Muscle of leg (tissue), 11 donors: ENCODE data around the gene CXCR1. TPM values are rescaled to one million over a fixed set of nuclear protein-coding genes. Genes with fewer than 3 reads are reported as not detected.

ENCODE experiments used
- DNase-seq: peaks from one replicate; pipeline ENCODE4 v3.0.0; 2013
- H3K27ac ChIP-seq: one replicate; pipeline ENCODE4 v1.5.1; 2013; ENCODE audit warnings: mild to moderate bottlenecking, low read length, control low read depth
- H3K27me3 ChIP-seq: one replicate; pipeline ENCODE4 v1.6.1; 2013; ENCODE audit warnings: low read length; ENCODE audit not compliant: control insufficient read depth, insufficient read depth
- H3K36me3 ChIP-seq: one replicate; pipeline ENCODE4 v1.6.1; 2013; ENCODE audit warnings: low read length; ENCODE audit not compliant: control insufficient read depth, insufficient read depth
- H3K4me1 ChIP-seq: one replicate; pipeline ENCODE4 v1.6.1; 2013; ENCODE audit warnings: low read length; ENCODE audit not compliant: control insufficient read depth, insufficient read depth
- H3K4me3 ChIP-seq: one replicate; pipeline ENCODE4 v1.5.1; 2013; ENCODE audit warnings: low read length, control low read depth
- H3K9me3 ChIP-seq: replicated peaks from 2 replicates; pipeline ENCODE4 v1.6.1; 2013; ENCODE audit warnings: low read depth, low read length; ENCODE audit not compliant: control insufficient read depth
- WGBS: methylation state at CpG from one replicate; pipeline ENCODE4 v1.1.5; 2013; ENCODE audit warnings: missing lambda C conversion rate; ENCODE audit not compliant: insufficient coverage; 5-methylcytosine and 5-hydroxymethylcytosine counted together
- polyA plus RNA-seq, 8 donors: library from polyadenylated mRNA; unstranded; fragments of 120-200 nt; gene quantifications; one replicate each; pipeline versions ENCODE4 v1.2.1 to v1.2.3, GENCODE V29; 2013; ENCODE audit warnings: inconsistent platforms in 1 of 8, low replicate concordance in 1 of 8; ENCODE audit not compliant: insufficient read length in 8 of 8, insufficient read depth in 1 of 8
- total RNA-seq: library from RNA; stranded (reverse); fragments of 120-200 nt; gene quantifications from one replicate; pipeline ENCODE4 v1.2.4, GENCODE V29; 2013

The CXCR1 gene
- total and polyA plus RNA-seq, 9 donors = 0.06 to 0.30 (median 0.11) TPM; not detected in 5

- H3K4me3 ChIP-seq = no peak overlapping the region
- no peak overlapping the region for H3K27ac ChIP-seq
- no peaks in the 10 kb centered on the region for H3K4me1 ChIP-seq
- 74% methylated on average over 3 of the region's 3 CpGs for WGBS
- no peak for DNase-seq
- H3K27me3 ChIP-seq = peaks cover 8% of the 10 kb centered on the region
- no peaks in the 10 kb centered on the region for H3K9me3 ChIP-seq
- H3K36me3 ChIP-seq = no peaks in the 10 kb centered on the region
These were observed 21.6 kb downstream of the CXCR1 start for GRCh38 chr2:218145124-218145523.

- no peak for DNase-seq
- Histone ChIP-seq H3K9me3 (no peaks in the 10 kb centered on the region), H3K36me3 (no peaks in the 10 kb centered on the region), H3K4me3 (no peak overlapping the region), H3K27me3 (peaks cover 25% of the 10 kb centered on the region), H3K27ac (no peak overlapping the region), H3K4me1 (no peaks in the 10 kb centered on the region)
- 64% methylated on average over 3 of the region's 4 CpGs for WGBS
These were observed 28.7 kb downstream of the CXCR1 start for GRCh38 chr2:218138047-218138446.

- Histone ChIP-seq H3K27me3 (peaks cover 22% of the 10 kb centered on the region), H3K36me3 (no peaks in the 10 kb centered on the region), H3K4me1 (no peaks in the 10 kb centered on the region), H3K9me3 (no peaks in the 10 kb centered on the region), H3K4me3 (no peak overlapping the region), H3K27ac (no peak overlapping the region)
- 60% methylated on average over 1 of the region's 3 CpGs for WGBS
- no peak for DNase-seq
These were observed 29.2 kb downstream of the CXCR1 start for GRCh38 chr2:218137514-218137913.

- H3K4me1 ChIP-seq = no peaks in the 10 kb centered on the region
These were observed 35.9 kb downstream of the CXCR1 start for GRCh38 chr2:218130822-218131221.

GRCh38 chr2:218130377-218130776 lies 36.4 kb downstream of the CXCR1 start:
- WGBS = no CpG with 5 or more reads among the region's 2 CpGs
- Histone ChIP-seq H3K27me3 (peaks cover 9% of the 10 kb centered on the region), H3K4me3 (no peak overlapping the region), H3K9me3 (no peaks in the 10 kb centered on the region), H3K36me3 (no peaks in the 10 kb centered on the region), H3K4me1 (no peaks in the 10 kb centered on the region), H3K27ac (no peak overlapping the region)
- DNase-seq = no peak

More at GRCh38 chr2:218130822-218131221, 35.9 kb downstream of the CXCR1 start:
- Histone ChIP-seq H3K27me3 (peaks cover 10% of the 10 kb centered on the region), H3K36me3 (no peaks in the 10 kb centered on the region), H3K9me3 (no peaks in the 10 kb centered on the region), H3K27ac (no peak overlapping the region), H3K4me3 (no peak overlapping the region)
- DNase-seq = no peak

GRCh38 chr2:218129458-218130135 lies 37.2 kb downstream of the CXCR1 start:
- Histone ChIP-seq H3K4me3 (no peak overlapping the region), H3K4me1 (no peaks in the 10 kb centered on the region), H3K27ac (no peak overlapping the region), H3K9me3 (no peaks in the 10 kb centered on the region), H3K27me3 (peaks cover 7% of the 10 kb centered on the region), H3K36me3 (no peaks in the 10 kb centered on the region)
- no peak for DNase-seq
- WGBS = 57% methylated on average over 1 of the region's 6 CpGs

- Histone ChIP-seq H3K27me3 (peaks cover 11% of the 10 kb centered on the region), H3K4me1 (no peaks in the 10 kb centered on the region), H3K9me3 (no peaks in the 10 kb centered on the region), H3K4me3 (no peak overlapping the region), H3K36me3 (no peaks in the 10 kb centered on the region), H3K27ac (no peak overlapping the region)
- DNase-seq = no peak
- 81% methylated on average over 5 of the region's 6 CpGs for WGBS
These were observed 37.8 kb downstream of the CXCR1 start for GRCh38 chr2:218128781-218129457.

- Histone ChIP-seq H3K9me3 (no peaks in the 10 kb centered on the region), H3K4me3 (no peak overlapping the region), H3K27ac (no peak overlapping the region), H3K4me1 (no peaks in the 10 kb centered on the region), H3K27me3 (peaks cover 11% of the 10 kb centered on the region), H3K36me3 (no peaks in the 10 kb centered on the region)
- no peak for DNase-seq
- WGBS = 67% methylated on average over 1 of the region's 3 CpGs
These were observed 38.8 kb downstream of the CXCR1 start for GRCh38 chr2:218127929-218128455.

- peaks cover 11% of the 10 kb centered on the region for H3K27me3 ChIP-seq
These were observed 41.1 kb downstream of the CXCR1 start, which contains the start of gene CXCR2 for GRCh38 chr2:218125626-218126080. Gene CXCR2 (plus strand): TSS chr2:218126028. CDS start chr2:218134802, 8,774 bp downstream.

GRCh38 chr2:218125095-218125494 lies 41.7 kb downstream of the CXCR1 start:
- Histone ChIP-seq H3K4me1 (no peaks in the 10 kb centered on the region), H3K36me3 (no peaks in the 10 kb centered on the region), H3K9me3 (no peaks in the 10 kb centered on the region), H3K4me3 (no peak overlapping the region), H3K27me3 (peaks cover 11% of the 10 kb centered on the region), H3K27ac (no peak overlapping the region)
- 27% methylated on average over 3 of the region's 4 CpGs for WGBS
- DNase-seq = no peak

More at GRCh38 chr2:218125626-218126080, 41.1 kb downstream of the CXCR1 start, which contains the start of gene CXCR2:
- H3K4me1 ChIP-seq = no peaks in the 10 kb centered on the region
- H3K36me3 ChIP-seq = no peaks in the 10 kb centered on the region
- WGBS = 42% methylated on average over 3 of the region's 8 CpGs
- H3K4me3 ChIP-seq = no peak within 1 kb of the TSS
- no peak within 1 kb of the TSS for H3K27ac ChIP-seq
- peak; percentile 33 for DNase-seq
- no peaks in the 10 kb centered on the region for H3K9me3 ChIP-seq
